ENCODE measurements around the gene PSMD1.

Gene PSMD1

DNA sequence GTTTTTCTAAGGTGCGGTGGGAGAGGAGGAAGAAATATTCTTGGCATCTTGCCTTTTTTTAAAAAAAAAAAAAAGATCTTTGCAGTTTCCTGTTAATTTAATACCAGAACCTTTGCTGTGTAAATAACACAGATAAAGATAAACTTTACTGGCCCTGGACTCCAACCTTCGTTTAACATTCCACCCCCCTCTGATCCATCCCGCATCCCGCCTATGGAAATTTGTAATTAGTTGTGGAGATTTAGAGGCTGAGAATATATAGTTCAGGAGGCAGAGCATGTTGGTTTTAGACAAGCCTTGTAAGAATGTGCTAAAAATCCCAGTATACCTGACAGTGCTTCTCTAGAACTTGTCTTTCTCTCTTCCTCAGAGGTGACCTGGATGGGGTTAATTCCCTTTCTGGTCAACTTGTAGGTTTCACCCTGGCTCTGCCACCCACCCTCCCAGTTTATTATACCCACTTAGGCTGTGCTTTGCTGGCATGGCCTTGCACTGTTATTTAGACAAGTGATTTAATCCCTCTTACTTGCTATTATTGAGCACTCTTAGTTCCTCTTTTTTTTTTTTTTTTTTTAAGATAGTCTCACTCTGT, 22.3 kb upstream of the PSMD1 start:
- in situ Hi-C loops (cut with MboI; ENCODE audit: low sequenced_read_pairs) = no loop called here

DNA sequence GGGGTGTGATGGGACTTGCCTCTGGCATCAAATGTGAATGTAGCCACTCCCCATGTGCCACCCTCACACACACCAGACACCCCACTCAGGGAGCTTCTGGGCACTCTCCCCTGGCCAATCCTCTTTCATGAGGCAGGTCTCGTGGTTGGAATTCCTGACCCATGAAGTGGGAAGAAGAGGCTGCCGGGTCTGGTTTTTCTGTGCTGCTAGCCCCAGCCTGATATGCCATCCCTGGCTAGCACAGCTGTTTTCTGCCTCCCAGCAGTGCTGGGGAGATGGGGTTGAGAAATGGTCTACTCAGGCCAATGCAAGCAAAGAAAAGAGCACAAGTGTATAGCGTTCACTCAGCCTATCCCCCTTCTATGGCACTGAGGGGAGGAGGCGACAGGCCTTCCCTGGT, 20.5 kb upstream of the PSMD1 start:
- in situ Hi-C loops (cut with MboI; ENCODE audit: low sequenced_read_pairs) = no loop called here

- in situ Hi-C loops (cut with MboI; ENCODE audit: low sequenced_read_pairs) = no loop called here
Measured at GRCh38 chr2:231036578-231037106, 20.0 kb upstream of the PSMD1 start.

DNA sequence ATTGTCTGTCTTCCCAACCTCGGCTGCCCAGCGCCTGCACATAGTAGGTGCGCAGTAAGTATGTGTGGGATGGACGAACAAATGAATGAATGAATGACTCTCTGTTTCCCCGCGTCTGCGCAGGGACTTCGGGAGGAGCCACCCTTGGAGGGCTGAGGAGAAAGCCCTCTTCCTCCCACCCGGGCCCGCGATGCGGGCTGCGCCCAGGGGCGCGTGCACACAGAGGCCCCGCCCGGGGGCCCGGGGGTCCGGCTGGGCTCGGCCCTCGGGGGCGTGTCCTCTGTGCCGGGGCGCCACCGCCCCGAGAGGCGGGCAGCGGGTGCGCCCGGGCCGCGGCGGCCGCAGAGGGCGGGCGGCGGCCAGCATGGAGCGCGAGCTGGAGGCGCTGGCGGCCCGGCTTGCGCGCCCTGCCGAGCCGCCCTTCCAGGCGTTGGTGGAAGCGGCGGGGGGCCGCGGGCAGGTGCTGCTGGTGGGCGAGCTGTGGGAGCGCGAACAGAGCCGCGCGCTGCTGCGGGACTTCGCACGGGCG, 19.4 kb upstream of the PSMD1 start, which contains the start of gene C2orf72:
Gene C2orf72 (plus strand): TSS at position 322 of the 529 bp plus-strand sequence. CDS start 43 bp downstream, at position 365.
- in situ Hi-C loops (cut with MboI; ENCODE audit: low sequenced_read_pairs) = no loop called here

- in situ Hi-C loops (cut with MboI; ENCODE audit: low sequenced_read_pairs) = no loop called here
Measured at GRCh38 chr2:231037731-231038482, 18.8 kb upstream of the PSMD1 start.

- in situ Hi-C loops (cut with MboI; ENCODE audit: low sequenced_read_pairs) = no loop called here
Measured at GRCh38 chr2:231038483-231039293, 18.0 kb upstream of the PSMD1 start.

- in situ Hi-C loops (cut with MboI; ENCODE audit: low sequenced_read_pairs) = no loop called here
Measured at GRCh38 chr2:231039294-231039664, 17.4 kb upstream of the PSMD1 start.

DNA sequence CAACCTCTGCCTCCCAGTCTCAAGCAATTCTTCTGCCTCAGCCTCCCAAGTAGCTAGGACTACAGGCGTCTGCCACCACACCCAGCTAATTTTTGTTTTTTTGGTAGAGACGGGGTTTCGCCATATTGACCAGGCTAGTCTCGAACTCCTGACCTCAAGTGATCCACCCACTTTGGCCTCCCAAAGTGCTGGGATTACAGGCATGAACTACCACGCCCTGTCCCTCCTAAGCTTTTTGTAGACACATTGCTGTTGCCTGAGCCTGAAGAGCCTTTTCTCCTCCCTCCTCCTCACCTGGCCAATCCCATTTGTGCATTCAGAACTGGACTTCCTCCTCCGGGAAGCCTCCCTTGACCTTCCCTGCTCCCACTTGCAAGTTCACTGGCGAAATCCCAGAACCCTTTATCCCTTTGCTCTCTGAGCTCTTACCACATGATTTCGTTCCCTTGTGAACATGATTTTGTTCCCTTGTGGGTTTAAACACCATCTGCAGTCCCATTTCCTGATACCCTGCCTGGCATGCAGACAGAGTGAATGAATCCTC, 16.8 kb upstream of the PSMD1 start:
- in situ Hi-C loops (cut with MboI; ENCODE audit: low sequenced_read_pairs) = no loop called here

DNA sequence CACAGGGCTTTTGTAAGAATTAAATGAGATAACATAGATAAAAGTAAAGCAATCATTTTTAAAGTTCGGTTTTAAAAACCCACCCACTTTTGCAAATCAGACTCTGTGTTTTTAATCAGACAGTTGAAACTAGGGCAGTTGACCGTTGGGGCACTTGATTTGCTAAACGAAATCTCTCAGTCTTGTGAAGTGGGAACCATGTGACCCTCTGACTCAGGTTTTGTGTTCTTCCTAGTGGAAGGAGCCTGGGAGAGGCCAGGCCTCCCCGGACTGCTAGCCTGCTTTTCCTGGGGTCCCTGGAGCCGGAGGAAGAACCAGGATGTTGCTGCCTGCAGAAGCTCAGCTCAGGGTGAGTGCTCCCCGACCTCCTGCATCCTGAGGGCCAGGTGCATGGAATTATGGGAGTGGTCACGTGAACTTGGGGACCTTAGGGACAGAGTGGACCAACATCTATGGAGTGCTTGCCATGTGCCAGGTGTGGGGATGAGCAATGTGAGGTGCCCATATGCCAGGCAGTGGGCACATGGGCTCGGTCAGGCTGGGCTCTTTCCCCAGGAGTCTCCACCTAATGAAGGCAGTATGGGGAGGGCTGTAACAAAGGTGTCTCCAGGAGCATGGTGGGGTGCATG, 15.5 kb upstream of the PSMD1 start:
- in situ Hi-C loops (cut with MboI; ENCODE audit: low sequenced_read_pairs) = no loop called here

DNA sequence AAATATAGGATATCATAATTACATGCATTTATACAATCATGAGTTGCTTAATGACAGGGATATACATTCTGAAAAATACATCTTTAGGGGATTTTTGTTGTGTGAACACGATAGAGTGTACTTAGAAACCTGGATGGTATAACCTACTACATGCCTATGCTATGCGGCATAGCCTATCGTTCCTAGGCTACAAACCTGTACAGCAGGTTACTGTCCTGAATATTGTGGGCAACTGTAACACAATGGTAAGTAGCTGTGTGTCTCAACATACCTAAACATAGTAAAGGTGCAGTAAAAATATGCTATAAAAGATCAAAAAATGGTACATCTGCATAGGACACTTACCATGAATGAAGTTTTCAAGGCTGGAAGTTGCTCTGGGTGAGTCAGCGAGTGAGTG, 12.9 kb upstream of the PSMD1 start:
- in situ Hi-C loops (cut with MboI; ENCODE audit: low sequenced_read_pairs) = no loop called here

DNA sequence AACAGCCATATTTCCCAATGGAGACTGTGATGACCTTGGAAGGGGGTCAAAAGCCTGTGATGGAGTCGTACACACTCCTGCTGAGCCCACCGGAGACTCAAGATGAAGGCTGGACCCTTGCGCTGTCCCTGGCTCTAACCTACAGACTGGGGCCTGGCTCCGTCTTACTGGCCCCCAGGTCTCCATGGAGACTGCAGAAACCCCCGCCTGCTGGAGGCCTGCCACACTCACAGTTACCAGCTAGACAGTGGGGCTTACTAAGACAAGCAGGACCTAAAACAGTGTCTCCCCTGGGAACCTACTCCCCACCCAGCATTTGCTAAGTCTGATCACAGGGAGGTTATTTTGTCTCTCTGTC, 9.8 kb upstream of the PSMD1 start:
- in situ Hi-C loops (cut with MboI; ENCODE audit: low sequenced_read_pairs) = no loop called here

DNA sequence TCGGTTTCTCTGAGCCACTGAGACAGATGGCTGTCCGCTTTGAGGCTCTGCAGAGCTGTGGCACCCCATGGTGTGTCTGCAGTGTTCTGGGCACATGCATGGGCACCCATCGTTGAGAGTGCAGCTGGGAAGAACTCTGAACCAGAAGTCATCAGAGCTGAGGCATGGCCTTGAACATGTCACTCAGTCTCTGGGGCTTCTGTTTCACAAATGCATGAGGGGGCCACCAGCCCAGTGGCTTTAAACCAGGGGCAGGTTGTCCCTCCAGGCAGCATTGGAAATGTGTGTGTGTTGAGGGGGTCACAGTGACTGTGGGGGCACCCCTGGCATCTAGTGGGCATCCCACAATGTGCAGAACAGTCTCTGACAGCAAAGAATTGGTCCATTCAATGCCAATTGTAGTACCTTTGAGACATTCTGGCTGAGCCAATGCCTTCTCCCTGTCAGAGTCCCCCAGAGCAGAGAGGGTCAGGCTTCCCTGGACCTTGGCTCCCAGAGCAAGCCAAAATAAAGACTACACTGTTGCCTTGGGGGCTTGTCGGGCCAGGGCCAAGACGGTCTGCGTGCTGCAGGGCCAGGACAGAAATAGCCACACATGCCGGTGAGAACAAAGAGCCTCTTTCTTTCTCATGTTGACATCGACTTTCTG, 9.3 kb upstream of the PSMD1 start:
- in situ Hi-C loops (cut with MboI; ENCODE audit: low sequenced_read_pairs) = no loop called here

GRCh38 chr2:231047923-231048915, 8.4 kb upstream of the PSMD1 start:
- in situ Hi-C loops (cut with MboI; ENCODE audit: low sequenced_read_pairs) = no loop called here

DNA sequence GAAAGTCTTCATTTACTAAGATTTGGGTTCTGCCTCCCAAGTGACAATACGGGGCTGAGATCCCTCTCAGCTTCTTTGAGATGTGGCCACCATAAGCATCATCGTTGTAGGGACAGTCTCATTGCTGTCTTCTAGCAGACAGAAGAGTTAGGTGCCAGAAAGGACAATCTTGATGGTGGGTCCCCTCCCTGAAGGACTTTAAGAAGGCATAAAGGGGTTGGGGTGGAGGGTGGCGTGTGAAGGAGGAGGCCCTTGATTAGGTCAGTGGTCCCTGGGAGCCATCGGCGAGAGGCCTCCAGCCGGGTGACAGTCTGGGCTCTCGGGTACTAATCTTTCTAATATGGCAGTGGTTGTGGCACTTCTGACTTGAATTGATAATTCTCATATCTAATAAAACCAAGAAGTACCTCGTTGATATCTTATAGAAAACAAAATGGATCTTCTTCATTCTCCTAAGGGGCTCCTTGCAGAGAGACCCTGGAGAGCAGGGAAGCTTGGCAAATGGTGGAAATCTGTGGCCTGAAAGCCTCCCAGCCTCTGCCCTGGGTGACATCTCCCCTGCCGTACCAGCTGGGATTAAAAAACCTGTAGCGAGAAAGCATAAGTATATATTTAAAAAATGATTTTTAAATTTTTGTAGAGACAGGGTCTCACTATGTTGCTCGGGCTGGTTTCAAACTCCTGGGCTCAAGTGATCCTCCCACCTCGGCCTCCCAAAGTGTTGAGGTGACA, 7.2 kb upstream of the PSMD1 start:
- in situ Hi-C loops (cut with MboI; ENCODE audit: low sequenced_read_pairs) = no loop called here

DNA sequence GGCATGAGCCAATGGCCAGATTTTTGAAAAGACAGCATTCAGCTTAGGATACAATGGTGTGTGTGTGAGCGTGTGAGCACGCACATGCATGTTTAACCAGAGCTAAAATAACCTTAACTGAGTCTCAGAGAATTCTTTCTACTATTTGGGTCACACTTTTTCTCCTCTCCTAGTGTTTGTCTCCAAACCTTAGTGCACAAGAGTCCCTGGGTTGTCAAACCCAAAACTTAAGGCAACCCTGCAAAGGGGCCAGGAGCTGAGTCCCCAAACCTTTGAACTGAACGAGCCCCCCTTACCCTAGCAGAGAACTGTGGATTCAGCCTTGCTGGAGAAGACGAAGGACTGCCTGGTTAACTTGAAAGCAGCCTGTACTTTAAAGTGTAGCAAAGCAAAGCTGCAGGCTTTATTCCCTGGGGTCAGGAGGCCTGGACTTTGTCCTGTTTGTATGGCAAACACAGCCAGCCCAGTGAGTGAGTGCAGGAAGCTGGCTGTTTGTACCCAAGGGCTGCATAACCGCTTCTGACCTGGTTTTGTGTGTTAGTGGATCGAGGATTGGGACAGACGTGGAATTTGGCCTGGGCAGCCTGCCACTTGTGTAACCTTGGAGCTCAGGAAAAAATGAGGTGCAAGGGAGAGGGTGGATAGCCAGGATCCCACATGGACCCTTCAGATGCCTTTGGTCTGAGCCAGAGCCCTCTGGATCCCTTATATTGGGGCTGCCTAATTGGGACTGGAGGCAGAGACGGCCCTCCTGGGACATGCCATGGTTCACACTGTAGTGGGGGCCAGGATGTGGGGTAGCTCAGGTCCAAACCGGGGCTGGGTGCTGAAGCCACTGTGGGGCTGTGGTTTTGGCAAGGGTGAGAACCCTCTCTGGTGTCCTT, 6.4 kb upstream of the PSMD1 start:
- in situ Hi-C loops (cut with MboI; ENCODE audit: low sequenced_read_pairs) = no loop called here

- in situ Hi-C loops (cut with MboI; ENCODE audit: low sequenced_read_pairs) = no loop called here
Measured at GRCh38 chr2:231051116-231051515, 5.6 kb upstream of the PSMD1 start.
